Kidney epithelial cell (primary cell): ENCODE results near the gene IL11RA. TPM values are rescaled to one million over a fixed set of nuclear protein-coding genes. Genes with fewer than 3 reads are reported as not detected.
A peak's percentile ranks its signal among the peaks of the same experiment; 100 is the strongest.

ENCODE experiments used
- DNase-seq: peaks from one replicate; pipeline ENCODE4 v3.0.0-alpha.2; 2010; ENCODE audit warnings: low read depth
- H3K27me3 ChIP-seq: 2 replicates; pipeline ENCODE4 v1.6.0; 2011; ENCODE audit warnings: low read length; ENCODE audit not compliant: control insufficient read depth, insufficient read depth
- H3K36me3 ChIP-seq: 2 replicates; pipeline ENCODE4 v1.5.1; 2011; ENCODE audit warnings: low read length; ENCODE audit not compliant: control insufficient read depth, insufficient read depth
- H3K4me3 ChIP-seq: 2 replicates; pipeline ENCODE4 v1.5.1; 2011; ENCODE audit warnings: low read depth, mild to moderate bottlenecking, control low read depth, low read length
- total RNA-seq: library from RNA; depleted of rRNA; stranded (reverse); fragments of >200 nt; gene quantifications from 2 replicates; pipeline ENCODE4 v1.2.3, GENCODE V29; 2015
- TF ChIP-seq, protein P1 (sequence below): IDR thresholded peaks from 2 replicates; pipeline ENCODE4 v1.5.1; 2011; ENCODE audit warnings: mild to moderate bottlenecking, moderate library complexity, low read length, control low read depth, inconsistent platforms; ENCODE audit not compliant: insufficient read depth, poor library complexity, severe bottlenecking

Gene IL11RA
- total RNA-seq, 1 donor from 2014 or later: 5.9 TPM

DNA sequence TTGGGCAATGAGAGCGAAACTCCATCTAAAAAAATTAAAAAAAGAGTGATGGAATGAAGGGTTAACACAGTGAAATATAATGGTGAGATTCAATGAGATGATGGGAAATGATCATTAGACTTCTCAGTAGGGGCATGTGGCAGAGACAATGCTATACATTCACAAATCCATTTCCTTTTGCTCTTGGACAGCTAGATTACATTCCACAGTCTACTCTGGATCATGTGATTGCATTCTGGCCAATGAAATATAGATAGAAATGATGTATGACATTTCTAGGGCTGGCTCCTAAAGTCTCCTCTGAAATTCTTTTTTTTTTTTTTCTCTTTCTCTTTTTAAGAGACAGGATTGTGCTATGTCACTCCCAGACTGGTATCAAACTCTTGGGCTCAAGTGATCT, 9.3 kb upstream of the IL11RA start:
- no peak for DNase-seq
- H3K27me3 ChIP-seq: no peaks in the 10 kb centered on the region
- H3K36me3 ChIP-seq: no peaks in the 10 kb centered on the region
- TF ChIP-seq, protein P1, sequence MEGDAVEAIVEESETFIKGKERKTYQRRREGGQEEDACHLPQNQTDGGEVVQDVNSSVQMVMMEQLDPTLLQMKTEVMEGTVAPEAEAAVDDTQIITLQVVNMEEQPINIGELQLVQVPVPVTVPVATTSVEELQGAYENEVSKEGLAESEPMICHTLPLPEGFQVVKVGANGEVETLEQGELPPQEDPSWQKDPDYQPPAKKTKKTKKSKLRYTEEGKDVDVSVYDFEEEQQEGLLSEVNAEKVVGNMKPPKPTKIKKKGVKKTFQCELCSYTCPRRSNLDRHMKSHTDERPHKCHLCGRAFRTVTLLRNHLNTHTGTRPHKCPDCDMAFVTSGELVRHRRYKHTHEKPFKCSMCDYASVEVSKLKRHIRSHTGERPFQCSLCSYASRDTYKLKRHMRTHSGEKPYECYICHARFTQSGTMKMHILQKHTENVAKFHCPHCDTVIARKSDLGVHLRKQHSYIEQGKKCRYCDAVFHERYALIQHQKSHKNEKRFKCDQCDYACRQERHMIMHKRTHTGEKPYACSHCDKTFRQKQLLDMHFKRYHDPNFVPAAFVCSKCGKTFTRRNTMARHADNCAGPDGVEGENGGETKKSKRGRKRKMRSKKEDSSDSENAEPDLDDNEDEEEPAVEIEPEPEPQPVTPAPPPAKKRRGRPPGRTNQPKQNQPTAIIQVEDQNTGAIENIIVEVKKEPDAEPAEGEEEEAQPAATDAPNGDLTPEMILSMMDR: no peak
- H3K4me3 ChIP-seq: no peak overlapping the region

- DNase-seq: no peak
- H3K36me3 ChIP-seq: no peaks in the 10 kb centered on the region
- no peak overlapping the region for H3K4me3 ChIP-seq
- TF ChIP-seq, protein P1: no peak
- H3K27me3 ChIP-seq: no peaks in the 10 kb centered on the region
These were observed 7.1 kb upstream of the IL11RA start for GRCh38 chr9:34644766-34645314.

DNA sequence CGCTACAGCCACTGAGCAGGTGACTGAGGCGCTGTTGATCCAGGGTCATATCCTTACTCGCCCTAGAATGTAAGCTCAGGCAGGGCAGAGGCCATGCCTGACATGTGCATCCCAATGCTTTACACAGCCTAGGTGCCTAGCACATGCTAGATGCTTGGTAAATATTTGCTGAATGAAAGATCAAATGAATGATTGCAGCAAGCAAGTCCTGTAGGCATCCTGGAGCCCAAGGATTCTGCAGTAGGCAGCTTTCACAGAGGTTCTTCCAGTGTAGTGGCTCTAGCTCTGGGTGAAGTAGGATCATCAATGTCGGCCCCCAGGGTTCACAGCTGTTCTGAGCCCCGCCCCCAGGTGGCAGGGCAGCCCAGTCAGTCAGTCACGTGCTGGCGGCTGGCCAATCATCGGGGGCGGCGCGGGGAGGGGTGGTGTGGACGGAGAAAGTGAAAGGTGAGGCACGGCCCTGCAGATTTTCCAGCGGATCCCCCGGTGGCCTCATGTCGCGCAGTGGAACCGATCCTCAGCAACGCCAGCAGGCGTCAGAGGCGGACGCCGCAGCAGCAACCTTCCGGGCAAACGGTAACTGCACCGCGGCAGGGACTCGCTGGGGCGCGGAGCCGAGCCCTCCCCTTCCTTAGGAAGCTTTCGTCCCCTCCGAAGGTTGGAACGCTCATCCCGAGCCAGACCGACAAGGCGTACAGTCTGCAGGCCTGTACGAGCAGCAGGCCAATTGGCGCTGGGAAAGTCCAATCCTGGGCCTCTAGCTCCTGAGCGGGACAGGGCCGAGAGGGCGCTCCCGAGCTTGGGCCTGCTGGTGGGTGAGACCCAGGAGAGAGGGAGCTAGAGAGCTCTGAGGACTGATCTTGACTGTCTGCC, 5.5 kb upstream of the IL11RA start, which contains the start of gene GALT:
Gene GALT, plus strand, starts transcription at position 465 of the 873 bp plus-strand sequence. Its CDS starts 30 bp downstream, at position 495.
- TF ChIP-seq, protein P1: peak; percentile 74
- DNase-seq: peak; percentile 50
- Histone ChIP-seq H3K4me3 (peak within 1 kb of the TSS; percentile 61), H3K36me3 (no peaks in the 10 kb centered on the region), H3K27me3 (no peaks in the 10 kb centered on the region)

DNA sequence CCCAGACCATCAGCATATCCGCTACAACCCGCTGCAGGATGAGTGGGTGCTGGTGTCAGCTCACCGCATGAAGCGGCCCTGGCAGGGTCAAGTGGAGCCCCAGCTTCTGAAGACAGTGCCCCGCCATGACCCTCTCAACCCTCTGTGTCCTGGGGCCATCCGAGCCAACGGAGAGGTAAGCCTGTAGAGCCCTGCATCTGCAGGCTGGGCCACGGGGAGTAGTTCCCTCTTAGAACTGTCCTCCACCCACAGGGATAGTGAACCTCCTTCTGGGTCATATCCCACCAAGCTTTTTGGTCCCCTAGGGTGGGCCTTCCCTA, 4.9 kb upstream of the IL11RA start:
- Histone ChIP-seq H3K4me3 (peak overlapping the region; percentile 61), H3K36me3 (no peaks in the 10 kb centered on the region), H3K27me3 (no peaks in the 10 kb centered on the region)
- no peak for DNase-seq
- TF ChIP-seq, protein P1: no peak

- TF ChIP-seq, protein P1: no peak
- H3K27me3 ChIP-seq: no peaks in the 10 kb centered on the region
- H3K4me3 ChIP-seq: peak overlapping the region; percentile 61
- DNase-seq: no peak
- H3K36me3 ChIP-seq: no peaks in the 10 kb centered on the region
These were observed 4.3 kb upstream of the IL11RA start for GRCh38 chr9:34647651-34648050.
